GM20000 (cell line): ENCODE measurements around the gene APOBR.
"Not testable (repeated sequence)": the region's sequence is repeated elsewhere in the genome, so short reads cannot be mapped to it uniquely, and the experiment has no call there.

Experiments
- DNase-seq: peaks from one replicate; pipeline ENCODE4 v3.0.0; 2012; ENCODE audit warnings: low spot score
- CTCF ChIP-seq: IDR thresholded peaks from 2 replicates; pipeline ENCODE4 v1.5.1; 2012; ENCODE audit warnings: mild to moderate bottlenecking, control low read depth; ENCODE audit errors: extremely low read depth, missing control alignments

The APOBR gene

GRCh38 chr16:28496844-28497243 lies 2.4 kb downstream of the APOBR start:
- no peak for TF ChIP-seq CTCF
- no peak for DNase-seq

GRCh38 chr16:28497386-28497785 lies 2.9 kb downstream of the APOBR start:
- no peak for TF ChIP-seq CTCF
- DNase-seq = no peak

- DNase-seq = no peak
- TF ChIP-seq CTCF = no peak
Measured at GRCh38 chr16:28497861-28498599, 3.6 kb downstream of the APOBR start.

GRCh38 chr16:28498666-28499381 lies 4.4 kb downstream of the APOBR start:
- no peak for TF ChIP-seq CTCF
- DNase-seq = no peak

GRCh38 chr16:28499854-28500253 lies 5.4 kb downstream of the APOBR start:
- no peak for DNase-seq
- no peak for TF ChIP-seq CTCF

- not testable (repeated sequence) for DNase-seq
Measured at GRCh38 chr16:28500476-28501180, 6.2 kb downstream of the APOBR start.

- TF ChIP-seq CTCF = no peak
- DNase-seq = no peak
Measured at GRCh38 chr16:28501258-28502232, 7.1 kb downstream of the APOBR start.
